ENCODE results near the gene CUTC. TPM values are rescaled to one million over a fixed set of nuclear protein-coding genes. Genes with fewer than 3 reads are reported as not detected.

The CUTC gene
- total RNA-seq, 4 donors from 2014 or later = 29.7 to 57.5 (median 42.0) TPM

DNA sequence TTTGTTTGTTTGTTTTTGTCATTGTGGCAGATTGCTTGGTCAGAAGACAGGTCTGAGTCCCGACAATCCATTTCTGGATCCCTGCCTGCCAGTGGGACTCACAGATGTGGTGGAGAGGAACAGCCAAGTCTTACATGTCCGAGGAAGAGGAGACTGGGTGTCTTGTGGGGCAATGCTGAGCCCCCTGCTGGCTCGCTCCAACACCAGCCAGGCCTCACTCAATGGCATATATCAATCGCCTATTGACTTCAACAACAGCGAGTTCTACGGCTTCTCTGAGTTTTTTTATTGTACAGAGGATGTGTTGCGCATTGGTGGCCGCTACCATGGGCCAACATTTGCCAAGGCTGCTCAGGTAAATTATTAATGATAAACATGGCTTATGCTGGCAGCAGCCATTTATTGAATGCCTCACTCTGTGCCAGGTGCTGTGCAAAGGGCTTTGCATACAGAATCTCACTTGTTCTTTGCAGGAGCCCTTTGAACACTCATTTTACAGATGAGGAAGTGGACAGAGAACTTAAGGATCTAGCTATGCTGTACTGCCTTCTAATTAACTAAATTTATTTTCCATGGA, 33.4 kb upstream of the CUTC start:
- ATAC-seq (ENCODE audit: low FRiP score) (no peak), DNase-seq (ENCODE audit: low spot score) (no peak)
- no peak for TF ChIP-seq CTCF (IDR thresholded peaks at IDR 0.05)

GRCh38 chr10:99700649-99701048, 31.4 kb upstream of the CUTC start:
- ATAC-seq (ENCODE audit: low FRiP score) (no peak), DNase-seq (ENCODE audit: low spot score) (no peak)
- TF ChIP-seq CTCF (IDR thresholded peaks at IDR 0.05) = no peak

GRCh38 chr10:99708428-99709012, 23.5 kb upstream of the CUTC start:
- DNase-seq (ENCODE audit: low spot score) = no peak

DNA sequence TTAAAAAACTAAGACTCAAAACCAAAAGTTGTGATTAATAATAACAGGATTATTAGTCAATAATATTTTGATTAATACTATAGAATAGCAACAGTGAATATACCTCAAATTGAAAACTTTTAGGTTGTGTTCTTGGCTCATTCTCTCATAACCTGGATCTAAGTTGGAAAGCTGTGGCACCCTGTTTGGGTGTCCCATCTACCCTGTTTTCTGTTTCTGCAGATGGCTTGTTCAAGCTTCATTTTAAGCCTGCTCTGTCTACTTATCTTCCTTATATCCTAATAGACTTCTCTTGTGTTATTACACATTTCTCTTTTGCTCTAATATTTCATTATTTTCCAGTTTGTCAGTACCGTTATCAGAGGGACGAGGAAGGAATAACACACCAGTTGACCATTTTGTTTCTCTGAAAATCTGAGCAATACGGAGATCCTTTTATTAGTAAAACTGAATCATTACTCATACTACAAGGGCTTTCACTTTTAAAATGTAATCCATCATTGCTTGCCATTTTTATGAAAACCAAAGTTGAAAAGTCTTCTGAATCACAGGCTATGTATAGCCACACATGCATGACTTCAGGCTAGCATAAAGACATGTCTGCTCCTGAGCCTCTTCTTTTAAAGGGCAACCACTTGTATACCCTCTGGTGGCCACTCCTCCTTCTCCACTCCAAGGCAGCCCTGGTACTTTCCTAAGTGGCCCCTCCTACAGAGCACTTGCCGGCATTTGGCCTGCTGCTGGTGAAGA, 22.4 kb upstream of the CUTC start:
- ATAC-seq (ENCODE audit: low FRiP score) = no peak

More at GRCh38 chr10:99708428-99709012, 23.5 kb upstream of the CUTC start:
- TF ChIP-seq CTCF (IDR thresholded peaks at IDR 0.05) = no peak
- no peak for ATAC-seq (ENCODE audit: low FRiP score)

DNA sequence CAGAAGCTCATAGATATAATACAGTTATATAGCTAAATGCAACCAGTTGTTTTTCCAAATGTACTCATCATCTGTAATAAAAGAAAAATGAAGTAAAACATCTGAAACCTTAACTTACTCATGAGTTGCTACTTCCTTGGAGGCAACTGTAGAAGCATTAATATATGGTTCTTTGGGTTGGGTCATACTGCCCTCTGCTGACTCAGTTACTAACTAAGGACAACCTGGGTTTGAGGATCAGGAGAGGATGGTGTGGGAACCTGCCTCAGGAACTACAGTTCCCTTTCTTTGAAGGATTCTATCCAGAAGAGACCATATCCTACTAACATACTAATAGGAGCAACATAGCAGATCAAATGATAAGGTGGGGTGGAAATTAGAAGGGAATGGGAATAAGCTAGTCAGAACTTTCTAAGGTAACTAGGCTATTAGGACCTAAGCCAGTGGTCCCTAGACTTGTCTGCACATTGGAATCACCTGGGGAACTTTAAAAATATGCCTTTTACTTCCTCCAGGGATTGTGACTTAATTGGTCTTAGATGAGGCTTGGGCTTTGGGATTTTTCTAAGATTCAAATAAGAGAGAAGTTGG, 20.8 kb upstream of the CUTC start:
- no peak for DNase-seq (ENCODE audit: low spot score)
- no peak for ATAC-seq (ENCODE audit: low FRiP score)
- no peak for TF ChIP-seq CTCF (IDR thresholded peaks at IDR 0.05)

More for the DNA sequence above, 22.4 kb upstream of the CUTC start:
- no peak for TF ChIP-seq CTCF (IDR thresholded peaks at IDR 0.05)
- DNase-seq (ENCODE audit: low spot score) = no peak

DNA sequence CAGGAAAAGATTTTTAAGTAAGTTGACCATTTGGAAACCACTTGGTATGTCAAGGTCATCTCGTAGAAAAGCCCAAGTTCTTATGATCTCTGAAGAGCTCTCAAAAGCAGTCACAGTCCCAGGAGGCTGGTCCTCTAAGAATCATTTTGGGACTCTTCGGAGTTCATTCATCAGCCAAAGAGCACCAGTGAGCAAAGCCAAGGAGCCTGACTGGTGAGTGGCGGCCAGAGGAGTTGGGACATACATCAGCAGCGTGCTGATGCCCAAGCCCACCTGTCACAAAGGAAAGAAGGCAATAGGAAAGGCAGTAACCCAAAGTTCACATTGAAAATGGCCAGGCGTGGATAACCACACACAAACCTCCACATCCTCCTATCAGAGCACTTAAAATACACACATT, 17.6 kb upstream of the CUTC start:
- ATAC-seq (ENCODE audit: low FRiP score) = no peak

More for the DNA sequence above, 17.6 kb upstream of the CUTC start:
- DNase-seq (ENCODE audit: low spot score) = no peak
- no peak for TF ChIP-seq CTCF (IDR thresholded peaks at IDR 0.05)
